ENCODE measurements around the gene SHLD1. TPM values are rescaled to one million over a fixed set of nuclear protein-coding genes. Genes with fewer than 3 reads are reported as not detected.
"Not testable (repeated sequence)": the region's sequence is repeated elsewhere in the genome, so short reads cannot be mapped to it uniquely, and the experiment has no call there.

The SHLD1 gene
- total RNA-seq, 2 experiments from 2014 or later: 12.4 to 13.8 TPM

GRCh38 chr20:5745416-5746030 lies 4.7 kb upstream of the SHLD1 start:
- H3K36me3 Mint-ChIP-seq (ENCODE audit: low read depth): peaks cover 7% of the 10 kb centered on the region
- H3K9me3 Mint-ChIP-seq: peaks cover 3% of the 10 kb centered on the region
- peaks cover 7% of the 10 kb centered on the region for H3K4me1 Mint-ChIP-seq
- ChIA-PET POLR2A (no interaction called here), CTCF (interaction anchor here (0.6 to 0.7 kb wide), 3 partner anchors 36 to 1673 kb away, joined by 3 to 4 read pairs (median 4); no protein-coding TSS in a partner anchor)
- H3K4me3 Mint-ChIP-seq: no peak overlapping the region
- DNase-seq: no peak
- no peak overlapping the region for H3K27ac Mint-ChIP-seq
- peaks cover 3% of the 10 kb centered on the region for H3K27me3 Mint-ChIP-seq

GRCh38 chr20:5746064-5746463 lies 4.1 kb upstream of the SHLD1 start:
- ChIA-PET CTCF (interaction anchor here (0.5 to 0.7 kb wide), 4 partner anchors 36 to 242 kb away, joined by 3 to 5 read pairs (median 4); no protein-coding TSS in a partner anchor), POLR2A (no interaction called here)
- H3K4me1 Mint-ChIP-seq: peaks cover 9% of the 10 kb centered on the region

GRCh38 chr20:5748246-5748645 lies 2.0 kb upstream of the SHLD1 start:
- Mint-ChIP-seq H3K36me3 (ENCODE audit: low read depth) (peaks cover 12% of the 10 kb centered on the region), H3K4me3 (no peak overlapping the region), H3K4me1 (peaks cover 17% of the 10 kb centered on the region), H3K9me3 (peaks cover 3% of the 10 kb centered on the region), H3K27ac (no peak overlapping the region), H3K27me3 (peaks cover 3% of the 10 kb centered on the region)
- ChIA-PET CTCF (no interaction called here), POLR2A (no interaction called here)
- no peak for DNase-seq

More at GRCh38 chr20:5746064-5746463, 4.1 kb upstream of the SHLD1 start:
- peaks cover 7% of the 10 kb centered on the region for H3K36me3 Mint-ChIP-seq (ENCODE audit: low read depth)
- no peak for DNase-seq
- H3K9me3 Mint-ChIP-seq: peaks cover 3% of the 10 kb centered on the region
- no peak overlapping the region for H3K27ac Mint-ChIP-seq
- no peak overlapping the region for H3K4me3 Mint-ChIP-seq
- H3K27me3 Mint-ChIP-seq: peaks cover 3% of the 10 kb centered on the region

GRCh38 chr20:5749512-5749951 lies 669 bp upstream of the SHLD1 start:
- CTCF ChIA-PET: interaction anchor here (1.5 kb wide), 1 partner anchor 9 kb away, joined by 7 read pairs; no protein-coding TSS in a partner anchor
- Mint-ChIP-seq H3K36me3 (ENCODE audit: low read depth) (peaks cover 12% of the 10 kb centered on the region), H3K4me1 (peaks cover 17% of the 10 kb centered on the region), H3K27ac (peak overlapping the region; percentile 97)
- H3K27me3 Mint-ChIP-seq, H3K9me3 Mint-ChIP-seq, DNase-seq, POLR2A ChIA-PET, H3K4me3 Mint-ChIP-seq: not testable (repeated sequence)

- H3K4me3 Mint-ChIP-seq: peak overlapping the region; percentile 94
- peaks cover 20% of the 10 kb centered on the region for H3K4me1 Mint-ChIP-seq
- H3K36me3 Mint-ChIP-seq (ENCODE audit: low read depth): peaks cover 18% of the 10 kb centered on the region
- peaks cover 3% of the 10 kb centered on the region for H3K27me3 Mint-ChIP-seq
- no peak overlapping the region for H3K27ac Mint-ChIP-seq
- ChIA-PET POLR2A (interaction anchor here (0.6 kb wide), 1 partner anchor 161 kb away, joined by 3 read pairs; no protein-coding TSS in a partner anchor), CTCF (interaction anchor here (0.6 to 1.4 kb wide), 3 partner anchors 10 to 123 kb away, joined by 3 to 5 read pairs (median 4); no protein-coding TSS in a partner anchor)
- H3K9me3 Mint-ChIP-seq: peaks cover 3% of the 10 kb centered on the region
- no peak for DNase-seq
Measured at GRCh38 chr20:5751856-5752255, 1.7 kb downstream of the SHLD1 start.

- POLR2A ChIA-PET: no interaction called here
- Mint-ChIP-seq H3K9me3 (peaks cover 3% of the 10 kb centered on the region), H3K36me3 (ENCODE audit: low read depth) (peaks cover 26% of the 10 kb centered on the region), H3K27me3 (no peaks in the 10 kb centered on the region), H3K27ac (no peak overlapping the region), H3K4me3 (no peak overlapping the region), H3K4me1 (peaks cover 26% of the 10 kb centered on the region)
- CTCF ChIA-PET: no interaction called here
- DNase-seq: no peak
Measured at GRCh38 chr20:5753814-5754213, 3.6 kb downstream of the SHLD1 start.

- POLR2A ChIA-PET: no interaction called here
- Mint-ChIP-seq H3K4me1 (peaks cover 25% of the 10 kb centered on the region), H3K36me3 (ENCODE audit: low read depth) (peaks cover 32% of the 10 kb centered on the region)
Measured at GRCh38 chr20:5757949-5758348, 7.7 kb downstream of the SHLD1 start.

GRCh38 chr20:5766085-5766764 lies 16.0 kb downstream of the SHLD1 start:
- Mint-ChIP-seq H3K27me3 (no peaks in the 10 kb centered on the region), H3K9me3 (no peaks in the 10 kb centered on the region), H3K4me1 (peaks cover 11% of the 10 kb centered on the region), H3K4me3 (no peak overlapping the region), H3K36me3 (ENCODE audit: low read depth) (peaks cover 18% of the 10 kb centered on the region), H3K27ac (no peak overlapping the region)
- POLR2A ChIA-PET: no interaction called here
- DNase-seq: no peak
- CTCF ChIA-PET: interaction anchor here (0.5 kb wide), 1 partner anchor 260 kb away, joined by 5 read pairs; no protein-coding TSS in a partner anchor

More at GRCh38 chr20:5757949-5758348, 7.7 kb downstream of the SHLD1 start:
- CTCF ChIA-PET: no interaction called here
- no peak for DNase-seq
- H3K27ac Mint-ChIP-seq: no peak overlapping the region
- H3K9me3 Mint-ChIP-seq: no peaks in the 10 kb centered on the region
- no peaks in the 10 kb centered on the region for H3K27me3 Mint-ChIP-seq
- H3K4me3 Mint-ChIP-seq: no peak overlapping the region

GRCh38 chr20:5767493-5768098 lies 17.4 kb downstream of the SHLD1 start:
- POLR2A ChIA-PET: no interaction called here
- Mint-ChIP-seq H3K27me3 (no peaks in the 10 kb centered on the region), H3K4me1 (peaks cover 11% of the 10 kb centered on the region), H3K27ac (no peak overlapping the region), H3K4me3 (no peak overlapping the region), H3K9me3 (no peaks in the 10 kb centered on the region), H3K36me3 (ENCODE audit: low read depth) (peaks cover 16% of the 10 kb centered on the region)
- CTCF ChIA-PET: interaction anchor here (0.6 kb wide), 1 partner anchor 127 kb away, joined by 4 read pairs; no protein-coding TSS in a partner anchor
- no peak for DNase-seq

- Mint-ChIP-seq H3K4me1 (peaks cover 6% of the 10 kb centered on the region), H3K27ac (no peak overlapping the region), H3K36me3 (ENCODE audit: low read depth) (peaks cover 23% of the 10 kb centered on the region), H3K4me3 (no peak overlapping the region), H3K27me3 (no peaks in the 10 kb centered on the region), H3K9me3 (no peaks in the 10 kb centered on the region)
- DNase-seq: no peak
- CTCF ChIA-PET: no interaction called here
- POLR2A ChIA-PET: no interaction called here
Measured at GRCh38 chr20:5770231-5770986, 20.2 kb downstream of the SHLD1 start.

- Mint-ChIP-seq H3K27me3 (no peaks in the 10 kb centered on the region), H3K27ac (no peak overlapping the region), H3K36me3 (ENCODE audit: low read depth) (peaks cover 26% of the 10 kb centered on the region), H3K4me3 (no peak overlapping the region), H3K9me3 (no peaks in the 10 kb centered on the region), H3K4me1 (peaks cover 6% of the 10 kb centered on the region)
- CTCF ChIA-PET: no interaction called here
- POLR2A ChIA-PET: no interaction called here
- no peak for DNase-seq
Measured at GRCh38 chr20:5770987-5771318, 20.8 kb downstream of the SHLD1 start.

- H3K4me1 Mint-ChIP-seq: peaks cover 6% of the 10 kb centered on the region
- no peak for DNase-seq
- no peaks in the 10 kb centered on the region for H3K27me3 Mint-ChIP-seq
- no peak overlapping the region for H3K4me3 Mint-ChIP-seq
- no peak overlapping the region for H3K27ac Mint-ChIP-seq
- ChIA-PET CTCF (interaction anchor here (0.9 kb wide), 1 partner anchor 11 kb away, joined by 3 read pairs; no protein-coding TSS in a partner anchor), POLR2A (no interaction called here)
- peaks cover 25% of the 10 kb centered on the region for H3K36me3 Mint-ChIP-seq (ENCODE audit: low read depth)
- H3K9me3 Mint-ChIP-seq: no peaks in the 10 kb centered on the region
Measured at GRCh38 chr20:5772704-5773103, 22.5 kb downstream of the SHLD1 start.

Data from activated CD4-positive, alpha-beta T cell treated with anti-CD3 and anti-CD28 coated beads, Interleukin-2, amount 10 ng/mL, durations not matched to agents 7 days and 5 days (primary cell).